Stomach (tissue), 9 donors: ENCODE measurements around the gene SIPA1. TPM values are rescaled to one million over a fixed set of nuclear protein-coding genes. Genes with fewer than 3 reads are reported as not detected.

Experiments used
- DNase-seq, 2 donors: peaks; one replicate each; pipeline versions ENCODE4 v3.0.0 to v3.0.0-alpha.2; 2013 to 2019
- H3K27ac ChIP-seq, 5 donors: fragments of 200-600 bp in 4 of 5; sonication (generic) in 4 of 5; one replicate each; pipeline ENCODE4 v1.5.1; 2013 to 2019; ENCODE audit warnings: mild to moderate bottlenecking in 1 of 5, moderate library complexity in 1 of 5
- H3K27me3 ChIP-seq, 3 donors: fragments of 200-600 bp; sonication (generic); one replicate each; pipeline ENCODE4 v1.5.1; 2017 to 2019; ENCODE audit warnings: mixed run types in 1 of 3
- H3K36me3 ChIP-seq, 4 donors: fragments of 200-600 bp; sonication (generic); 1 replicate in 3 of 4; 2 replicates in 1 of 4; pipeline ENCODE4 v1.5.1; 2016 to 2019
- H3K4me1 ChIP-seq, 4 donors: fragments of 200-600 bp; sonication (generic); one replicate each; pipeline ENCODE4 v1.5.1; 2016 to 2019
- H3K4me3 ChIP-seq, 4 donors: fragments of 200-600 bp; sonication (generic) in 3 of 4; one replicate each; pipeline ENCODE4 v1.5.1; 2016 to 2019; ENCODE audit warnings: mild to moderate bottlenecking in 1 of 4
- H3K9me3 ChIP-seq, 4 donors: fragments of 200-600 bp; sonication (generic); one replicate each; pipeline ENCODE4 v1.5.1; 2016 to 2019
- EP300 ChIP-seq: sonication (generic); formaldehyde crosslinking; IDR thresholded peaks from one replicate; pipeline ENCODE4 v1.6.1; 2017; ENCODE audit warnings: antibody characterized with exemption
- POLR2A ChIP-seq, 4 donors: fragments of 450-650 bp; IDR thresholded peaks; one replicate each; pipeline ENCODE4 v1.6.1; 2016; ENCODE audit warnings: antibody characterized with exemption in 4 of 4, control low read depth in 2 of 4, mild to moderate bottlenecking in 1 of 4, moderate library complexity in 1 of 4
- POLR2AphosphoS5 ChIP-seq, 3 donors: sonication (generic); formaldehyde crosslinking; IDR thresholded peaks; one replicate each; pipeline ENCODE4 v1.6.1; 2016; ENCODE audit warnings: antibody characterized with exemption in 3 of 3
- WGBS, 5 donors: extraction: QIAGEN DNeasy Blood & Tissue Kit in 3 of 5; methylation state at CpG; one replicate each; pipeline versions ENCODE4 v1.1.5 to v1.1.7; 2013 to 2018; 5-methylcytosine and 5-hydroxymethylcytosine counted together
- intact Hi-C: fragments of 100-400 bp; cut with DNase I; formaldehyde crosslinking; loops from one replicate; pipeline ENCODE4 v1.15.1; 2023; ENCODE audit warnings: low total_unique reads
- polyA plus RNA-seq, 3 donors: library from polyadenylated mRNA; stranded (reverse); fragments of 200-250 nt; gene quantifications; one replicate each; pipeline ENCODE4 v1.2.3, GENCODE V29; 2013
- total RNA-seq, 5 donors: library from RNA; depleted of rRNA; stranded (reverse); fragments of >200 nt; gene quantifications; one replicate each; pipeline versions ENCODE4 v1.1.0 to v1.2.3, GENCODE V29; 2014 to 2016
- TF ChIP-seq, protein P1 (sequence below), 7 experiments: fragments of 450-650 bp in 4 of 7; fragments of 200-600 bp in 3 of 7; sonication (generic) in 3 of 7; IDR thresholded peaks; one replicate each; pipeline ENCODE4 v1.5.1; 2016 to 2019; ENCODE audit warnings: antibody characterized with exemption in 7 of 7, control low read depth in 2 of 7, mild to moderate bottlenecking in 1 of 7
- donor health status: healthy with polysubstance abuse.
- donor health status: Bipolar disorder and iron deficiency.
- donor health status: healthy.

Gene SIPA1
- total and polyA plus RNA-seq, 8 donors, result 13.2 to 80.4 (median 42.4) TPM

DNA sequence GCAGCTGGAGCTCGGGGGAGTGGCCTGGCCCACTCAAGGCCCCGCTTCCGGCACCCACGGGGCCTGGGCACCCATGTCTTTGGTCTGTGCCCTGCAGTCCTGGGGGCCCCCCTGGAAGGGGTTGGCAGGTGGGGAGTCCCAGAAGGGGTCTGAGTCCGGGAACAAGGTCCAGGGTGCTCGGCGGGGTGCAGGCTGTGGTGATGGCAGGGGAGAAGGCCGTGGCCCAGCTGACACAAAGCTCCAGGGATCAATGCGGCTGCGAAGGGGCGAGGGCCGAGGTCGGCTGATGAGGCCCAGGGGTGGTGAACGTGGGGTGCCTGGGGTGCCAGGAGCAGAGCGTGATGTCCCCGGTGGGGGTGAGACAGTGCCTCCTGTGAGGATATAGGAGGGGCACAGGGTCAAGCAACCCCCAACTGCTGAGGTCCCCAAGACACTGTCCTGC, 39.6 kb upstream of the SIPA1 start:
- H3K4me1 ChIP-seq, result peaks cover 5 to 32% (median 25%) of the 10 kb centered on the region in 4 donors
- H3K4me3 ChIP-seq, result no peak overlapping the region
- DNase-seq, result no peak
- TF ChIP-seq, protein P1, sequence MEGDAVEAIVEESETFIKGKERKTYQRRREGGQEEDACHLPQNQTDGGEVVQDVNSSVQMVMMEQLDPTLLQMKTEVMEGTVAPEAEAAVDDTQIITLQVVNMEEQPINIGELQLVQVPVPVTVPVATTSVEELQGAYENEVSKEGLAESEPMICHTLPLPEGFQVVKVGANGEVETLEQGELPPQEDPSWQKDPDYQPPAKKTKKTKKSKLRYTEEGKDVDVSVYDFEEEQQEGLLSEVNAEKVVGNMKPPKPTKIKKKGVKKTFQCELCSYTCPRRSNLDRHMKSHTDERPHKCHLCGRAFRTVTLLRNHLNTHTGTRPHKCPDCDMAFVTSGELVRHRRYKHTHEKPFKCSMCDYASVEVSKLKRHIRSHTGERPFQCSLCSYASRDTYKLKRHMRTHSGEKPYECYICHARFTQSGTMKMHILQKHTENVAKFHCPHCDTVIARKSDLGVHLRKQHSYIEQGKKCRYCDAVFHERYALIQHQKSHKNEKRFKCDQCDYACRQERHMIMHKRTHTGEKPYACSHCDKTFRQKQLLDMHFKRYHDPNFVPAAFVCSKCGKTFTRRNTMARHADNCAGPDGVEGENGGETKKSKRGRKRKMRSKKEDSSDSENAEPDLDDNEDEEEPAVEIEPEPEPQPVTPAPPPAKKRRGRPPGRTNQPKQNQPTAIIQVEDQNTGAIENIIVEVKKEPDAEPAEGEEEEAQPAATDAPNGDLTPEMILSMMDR (IDR thresholded peaks at IDR 0.05), result no peak
- TF ChIP-seq EP300, result no peak
- TF ChIP-seq POLR2A (IDR thresholded peaks at IDR 0.05), result no peak
- no peak for TF ChIP-seq POLR2AphosphoS5 (IDR thresholded peaks at IDR 0.05)
- no peaks in the 10 kb centered on the region for H3K27me3 ChIP-seq
- intact Hi-C loops, result no loop called here
- WGBS, 5 donors, result 89 to 96% (median 93%) methylated on average over 13 to 16 of the region's 16 CpGs
- no peaks in the 10 kb centered on the region for H3K9me3 ChIP-seq
- H3K36me3 ChIP-seq, result peaks cover 26 to 69% (median 60%) of the 10 kb centered on the region in 4 donors
- no peak overlapping the region for H3K27ac ChIP-seq

DNA sequence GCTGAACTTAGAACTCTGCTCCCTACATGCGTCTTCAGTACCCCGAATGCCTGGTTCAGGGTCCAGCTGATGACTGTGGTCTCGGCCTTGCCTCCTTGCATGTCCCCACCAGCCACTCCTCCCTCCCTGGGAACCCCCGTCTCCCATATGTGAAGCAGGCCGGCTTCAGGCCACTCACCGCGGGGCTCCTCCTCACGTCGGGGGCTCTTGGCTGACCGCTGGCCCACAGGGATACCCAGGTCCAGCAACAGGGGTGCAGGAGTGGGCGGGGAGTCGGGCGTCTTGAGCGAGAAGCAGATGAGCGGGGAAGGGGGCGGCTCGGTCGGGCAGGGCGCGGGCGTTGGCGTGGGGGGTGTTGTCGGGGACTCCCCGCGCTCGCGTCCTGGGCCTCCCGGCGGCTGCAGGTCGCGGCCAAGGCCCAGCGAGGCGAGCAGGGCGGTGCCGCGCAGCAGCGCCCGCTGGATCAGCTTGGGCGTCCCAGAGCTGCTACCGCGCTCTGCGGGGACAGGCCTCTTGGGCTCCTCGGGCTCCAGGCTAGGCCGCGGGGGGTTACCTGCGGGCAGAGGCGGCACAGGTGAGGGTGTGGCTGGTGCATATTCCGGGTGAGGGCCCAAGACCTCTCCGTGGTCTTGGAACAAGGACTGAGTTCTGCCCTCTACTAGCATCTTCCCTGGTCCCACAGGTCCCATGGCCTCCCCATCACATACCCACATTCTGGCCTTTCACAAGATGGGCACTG, 38.5 kb upstream of the SIPA1 start:
- intact Hi-C loops, result no loop called here
- TF ChIP-seq POLR2A (IDR thresholded peaks at IDR 0.05) (no peak), EP300 (no peak)
- Histone ChIP-seq H3K4me3 (no peak overlapping the region), H3K9me3 (no peaks in the 10 kb centered on the region), H3K27ac (no peak overlapping the region), H3K27me3 (no peaks in the 10 kb centered on the region), H3K36me3 (peaks cover 37 to 77% (median 68%) of the 10 kb centered on the region in 4 donors), H3K4me1 (peaks cover 0 to 21% (median 15%) of the 10 kb centered on the region in 4 donors)
- no peak for DNase-seq
- 83 to 89% (median 88%) methylated on average over 38 to 49 of the region's 49 CpGs for WGBS, 5 donors

DNA sequence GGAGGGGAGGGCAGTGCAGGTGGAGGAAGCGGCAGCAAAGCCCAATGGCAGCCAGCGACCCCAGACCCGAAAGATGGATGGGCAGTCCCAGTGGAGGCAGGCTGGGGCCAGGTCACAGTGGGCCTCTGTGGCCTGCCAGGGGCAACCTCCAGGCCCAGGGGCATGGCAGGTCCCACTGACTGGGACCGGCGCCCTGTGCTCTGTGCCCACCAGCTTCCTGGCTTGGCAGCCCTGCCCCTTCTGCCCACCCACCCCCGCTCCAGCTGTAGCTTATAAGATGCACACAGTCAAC, 38.0 kb upstream of the SIPA1 start:
- no peak overlapping the region for H3K4me3 ChIP-seq
- H3K9me3 ChIP-seq, result no peaks in the 10 kb centered on the region
- no peak for DNase-seq
- H3K27me3 ChIP-seq, result no peaks in the 10 kb centered on the region
- intact Hi-C loops, result no loop called here
- 92 to 96% (median 93%) methylated on average over 4 to 6 of the region's 6 CpGs; no CpG with 5 or more reads in 1 of the 5 donors for WGBS, 5 donors
- H3K4me1 ChIP-seq, result peaks cover 0 to 15% (median 10%) of the 10 kb centered on the region in 4 donors
- no peak overlapping the region for H3K27ac ChIP-seq
- H3K36me3 ChIP-seq, result peaks cover 42 to 82% (median 73%) of the 10 kb centered on the region in 4 donors
- TF ChIP-seq, protein P1 (IDR thresholded peaks at IDR 0.05), result no peak
- TF ChIP-seq POLR2AphosphoS5 (IDR thresholded peaks at IDR 0.05) (no peak), EP300 (no peak)

DNA sequence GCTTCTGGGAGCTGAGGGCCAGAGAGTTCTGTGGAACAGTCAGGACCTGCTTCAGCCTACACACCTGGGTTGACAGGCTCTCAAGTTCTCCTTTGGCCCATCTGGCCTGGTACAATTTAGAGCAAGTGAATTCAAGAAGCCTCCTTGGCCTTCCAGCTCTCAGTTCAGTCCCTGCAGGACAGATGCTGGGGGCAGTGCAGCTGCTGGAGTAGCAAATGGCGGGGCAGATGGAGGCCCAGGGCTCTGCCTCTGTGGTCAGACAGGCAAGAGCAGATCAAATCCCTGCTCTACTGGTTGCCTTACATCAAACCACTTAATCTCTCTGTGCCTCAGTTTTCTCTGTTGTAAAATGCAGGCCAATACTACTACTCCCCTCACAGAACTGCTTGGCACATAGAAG, 33.6 kb upstream of the SIPA1 start:
- DNase-seq, result no peak
- peaks cover 21 to 31% (median 24%) of the 10 kb centered on the region in 4 donors for H3K4me1 ChIP-seq
- H3K36me3 ChIP-seq, result peaks cover 38 to 96% (median 83%) of the 10 kb centered on the region in 4 donors
- H3K27ac ChIP-seq, result no peak overlapping the region
- intact Hi-C loops, result no loop called here
- TF ChIP-seq POLR2A (IDR thresholded peaks at IDR 0.05), result no peak
- no peak for TF ChIP-seq POLR2AphosphoS5 (IDR thresholded peaks at IDR 0.05)
- no peaks in the 10 kb centered on the region for H3K27me3 ChIP-seq
- H3K4me3 ChIP-seq, result no peak overlapping the region
- WGBS, 5 donors, result 93 to 100% (median 100%) methylated on average over 1 of the region's 1 CpG
- no peaks in the 10 kb centered on the region for H3K9me3 ChIP-seq

DNA sequence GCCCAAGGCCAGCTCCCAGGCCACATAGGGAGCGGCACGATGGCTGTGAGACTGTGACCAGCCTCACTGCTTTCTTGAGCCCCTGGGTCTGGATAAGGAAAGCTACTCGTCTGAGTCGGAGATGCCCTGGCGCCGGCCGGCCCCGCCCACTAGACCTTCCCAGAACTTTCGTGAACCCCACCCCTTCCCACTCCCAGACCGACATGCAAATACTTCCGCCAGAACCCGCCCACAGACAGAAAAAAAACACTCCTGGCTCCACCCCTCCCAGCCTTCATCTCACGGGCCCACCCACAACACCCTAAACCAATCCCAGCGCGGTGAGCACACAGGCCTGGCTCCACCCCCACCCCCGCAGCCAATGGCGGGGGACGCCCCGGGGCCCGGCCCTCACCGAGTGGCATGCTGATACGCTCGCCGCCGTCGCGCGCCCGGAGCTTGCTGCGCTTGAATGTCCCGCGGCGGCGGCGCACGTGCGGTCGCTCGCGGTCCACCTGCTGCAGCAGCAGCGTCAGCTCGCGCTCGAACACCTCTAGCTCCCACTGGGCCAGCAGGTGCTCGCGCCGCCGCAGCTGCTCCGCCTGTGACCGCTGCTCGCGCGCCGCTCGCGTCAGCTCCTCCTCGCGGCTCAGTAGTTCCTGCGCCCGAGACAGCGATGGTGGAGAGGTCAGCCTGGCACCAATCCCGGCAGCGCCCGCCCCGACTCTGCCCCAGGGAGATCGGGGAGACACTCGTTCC, 30.9 kb upstream of the SIPA1 start:
- peak overlapping the region; percentile 23 to 45 (median 32) for H3K4me3 ChIP-seq
- H3K4me1 ChIP-seq, result peaks cover 44 to 59% (median 52%) of the 10 kb centered on the region in 4 donors
- 15 to 29% (median 24%) methylated on average over 44 to 67 of the region's 67 CpGs for WGBS, 5 donors
- H3K9me3 ChIP-seq, result no peaks in the 10 kb centered on the region
- peak; percentile 95 to 98 for DNase-seq
- no peaks in the 10 kb centered on the region for H3K27me3 ChIP-seq
- intact Hi-C loops, result no loop called here
- TF ChIP-seq POLR2AphosphoS5 (IDR thresholded peaks at IDR 0.05), result peak in 1 of 3 donors; percentile 65
- peak in 1 of 4 donors; percentile 21 for TF ChIP-seq POLR2A (IDR thresholded peaks at IDR 0.05)
- no peak for TF ChIP-seq EP300
- TF ChIP-seq, protein P1 (IDR thresholded peaks at IDR 0.05), result no peak
- peaks cover 37 to 92% (median 86%) of the 10 kb centered on the region in 4 donors for H3K36me3 ChIP-seq
- peak overlapping the region; percentile 31 to 84 (median 84) for H3K27ac ChIP-seq
